HG02610 (cell line): ENCODE results near the gene TIGD4.
"Not testable (repeated sequence)": the region's sequence is repeated elsewhere in the genome, so short reads cannot be mapped to it uniquely, and the experiment has no call there.

Experiments used
- ATAC-seq: cut with Tn5 transposase; IDR thresholded peaks from one replicate; pipeline ENCODE4 v1.9.1; 2021; ENCODE audit warnings: mild to moderate bottlenecking, moderate library complexity; ENCODE audit not compliant: unreplicated experiment

The TIGD4 gene

GRCh38 chr4:152784490-152785350 is 5.2 kb upstream of the TIGD4 start:
- ATAC-seq: no peak

GRCh38 chr4:152780267-152780778 is 793 bp upstream of the TIGD4 start:
- ATAC-seq: no peak

- ATAC-seq: no peak
Measured at GRCh38 chr4:152778656-152779512, 646 bp downstream of the TIGD4 start.

DNA sequence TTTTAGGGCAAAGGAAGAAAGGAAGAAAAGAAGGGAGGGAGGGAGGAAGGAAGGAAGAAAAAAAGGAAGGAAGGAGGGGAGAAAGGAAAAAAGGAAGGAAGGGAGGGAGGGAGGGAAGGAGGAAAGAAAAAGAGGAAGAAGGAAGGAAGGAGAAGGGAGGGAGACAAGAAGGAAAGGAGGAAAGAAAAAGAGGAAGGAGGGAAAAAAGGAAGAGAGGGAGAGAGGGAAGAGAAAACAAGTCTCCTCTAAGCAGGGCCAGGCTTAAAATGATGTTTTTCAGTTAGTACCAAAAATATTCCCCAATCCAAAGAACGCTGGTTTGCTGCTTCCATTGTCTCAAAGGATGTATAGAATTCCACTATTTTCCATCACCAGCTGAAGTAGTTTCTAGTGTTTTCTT is 2.0 kb downstream of the TIGD4 start:
- no peak for ATAC-seq

- no peak for ATAC-seq
Measured at GRCh38 chr4:152776352-152776751, 3.2 kb downstream of the TIGD4 start.

GRCh38 chr4:152773953-152774352 is 5.6 kb downstream of the TIGD4 start:
- no peak for ATAC-seq

GRCh38 chr4:152773339-152773738 is 6.2 kb downstream of the TIGD4 start:
- no peak for ATAC-seq

DNA sequence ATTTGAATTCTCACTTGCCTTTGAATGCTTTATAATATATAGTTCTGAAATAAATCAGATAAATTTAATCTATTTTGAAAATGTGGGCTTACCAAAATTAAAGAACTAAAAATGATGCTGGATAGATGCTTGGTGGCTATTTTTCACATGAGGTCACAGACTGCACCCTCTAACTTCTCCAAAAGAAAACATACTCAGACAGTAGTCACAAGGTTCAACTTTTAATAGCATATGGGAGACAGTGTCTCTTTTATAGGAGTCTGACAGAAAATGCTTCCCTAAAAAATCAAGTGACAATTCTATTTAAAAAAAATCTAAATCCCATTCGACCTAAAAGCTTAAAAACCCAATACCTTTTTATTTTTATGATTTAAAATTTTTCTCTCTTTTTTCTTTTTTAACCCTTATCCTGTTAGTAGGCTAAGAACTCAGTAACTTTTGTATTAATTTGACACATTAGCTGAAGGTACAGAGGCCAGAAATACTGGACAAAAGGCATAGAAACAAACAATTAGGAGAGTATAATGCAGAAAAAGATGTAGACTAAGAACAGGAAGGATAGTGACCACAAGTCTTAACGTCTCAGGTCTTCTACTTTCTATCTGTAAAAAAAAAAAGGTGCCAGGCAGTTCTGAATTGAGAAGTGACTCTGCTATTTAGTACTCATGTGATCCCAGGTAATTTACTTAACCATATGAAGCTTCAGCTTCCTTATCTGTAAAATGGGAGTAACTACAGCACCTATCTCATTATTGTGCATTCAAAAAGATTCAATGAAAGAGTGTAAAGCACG is 7.6 kb downstream of the TIGD4 start:
- ATAC-seq: peak; percentile 82

- ATAC-seq: not testable (repeated sequence)
Measured at GRCh38 chr4:152765069-152765737, 14.3 kb downstream of the TIGD4 start.

GRCh38 chr4:152763796-152764195 is 15.7 kb downstream of the TIGD4 start:
- no peak for ATAC-seq

- ATAC-seq: no peak
Measured at GRCh38 chr4:152748619-152749018, 30.9 kb downstream of the TIGD4 start.

GRCh38 chr4:152747444-152747843 is 32.1 kb downstream of the TIGD4 start:
- ATAC-seq: no peak

- ATAC-seq: no peak
Measured at GRCh38 chr4:152738827-152739226, 40.7 kb downstream of the TIGD4 start.

DNA sequence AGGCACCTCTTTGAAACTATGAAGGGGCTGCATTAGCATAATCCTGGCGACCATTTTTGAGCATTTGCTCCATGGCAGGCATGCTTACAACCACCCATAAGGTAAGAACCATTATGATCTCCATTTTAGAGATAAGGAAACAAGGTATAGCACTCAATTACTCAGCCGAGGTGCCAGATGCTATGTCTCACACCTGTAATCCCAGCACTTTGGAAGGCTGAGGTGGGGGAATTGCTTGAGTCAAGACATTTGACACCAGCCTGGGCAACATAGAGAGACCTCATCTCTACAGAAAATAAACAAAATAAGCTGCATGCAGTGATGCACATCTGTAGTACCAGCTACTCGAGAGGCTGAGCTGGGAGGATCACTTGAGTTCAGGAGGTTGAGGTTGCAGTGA is 43.6 kb downstream of the TIGD4 start:
- ATAC-seq: no peak

DNA sequence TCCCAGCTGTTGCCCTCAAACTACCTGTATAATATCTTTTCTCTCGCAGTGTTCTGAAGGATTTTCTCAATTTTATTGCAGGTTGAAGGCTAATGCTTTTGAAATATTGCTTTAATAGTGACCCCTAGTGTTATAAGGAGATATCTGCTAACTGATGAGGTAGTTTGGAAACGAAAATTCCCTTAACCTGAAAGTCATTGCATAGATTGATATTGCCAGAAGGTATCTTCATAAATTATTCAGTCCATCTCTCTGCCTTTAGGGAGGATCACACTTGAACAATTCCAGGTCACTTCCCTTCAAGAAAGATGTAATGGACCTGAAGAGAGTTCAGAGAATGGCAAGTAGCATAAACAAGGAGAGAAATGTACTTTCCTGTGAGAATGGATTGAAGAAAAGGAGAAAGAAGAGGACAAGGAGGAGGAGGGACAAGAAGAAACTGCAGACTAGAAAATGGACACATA is 44.1 kb downstream of the TIGD4 start:
- no peak for ATAC-seq

DNA sequence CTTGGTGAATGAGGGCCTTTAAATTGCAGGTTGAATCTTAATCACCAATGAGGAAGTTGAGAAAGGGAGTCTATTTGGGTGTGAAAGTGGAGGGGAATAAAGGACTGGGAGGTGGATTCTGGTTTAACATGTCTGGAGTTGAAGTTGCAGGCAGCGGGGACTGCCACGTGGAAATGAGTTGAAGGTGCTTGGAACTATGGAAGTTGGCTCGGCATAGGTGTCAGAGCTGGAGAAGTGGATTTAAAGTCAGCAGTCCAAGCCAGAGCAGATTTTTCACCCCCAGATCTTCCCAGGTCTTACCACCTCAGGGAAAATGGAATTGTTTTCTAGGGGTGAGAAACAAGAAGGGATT is 44.9 kb downstream of the TIGD4 start:
- ATAC-seq: no peak

DNA sequence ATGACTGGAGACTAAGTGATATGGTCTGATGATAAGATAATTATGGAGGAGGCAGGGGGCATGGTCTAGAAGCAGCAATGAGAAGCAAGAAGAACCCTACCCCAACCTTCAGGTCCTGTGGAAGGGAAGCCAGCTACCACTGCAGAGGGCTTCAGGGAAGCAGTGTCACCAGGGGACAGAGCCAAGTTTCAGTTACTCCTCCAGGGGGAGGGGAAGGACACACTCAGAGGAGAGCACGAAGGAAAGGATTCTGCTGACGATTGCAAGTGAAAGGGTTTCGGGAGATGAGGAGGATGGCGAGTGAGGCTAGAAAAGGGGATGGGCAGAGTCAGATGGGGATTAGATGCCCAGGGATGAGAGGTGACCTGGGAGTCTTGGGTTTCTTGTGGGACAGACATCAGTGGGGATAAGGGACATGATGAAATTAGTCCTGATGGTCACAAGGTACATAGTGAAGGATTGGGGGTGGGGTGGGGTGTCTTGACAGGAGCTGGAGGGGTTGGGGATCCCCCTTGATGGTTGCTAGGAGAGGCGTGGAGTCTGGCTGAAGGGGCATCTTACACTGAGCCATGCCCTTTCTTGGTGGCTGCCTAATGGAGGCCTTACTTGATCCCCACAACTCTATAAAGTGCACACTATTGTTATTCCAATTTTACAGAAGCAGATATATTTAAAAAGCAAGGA is 45.4 kb downstream of the TIGD4 start:
- no peak for ATAC-seq

- no peak for ATAC-seq
Measured at GRCh38 chr4:152731997-152732396, 47.5 kb downstream of the TIGD4 start.

GRCh38 chr4:152729466-152729865 is 50.1 kb downstream of the TIGD4 start:
- ATAC-seq: no peak

- no peak for ATAC-seq
Measured at GRCh38 chr4:152728343-152728742, 51.2 kb downstream of the TIGD4 start.
